ENCODE data around the gene CENPX. TPM values are rescaled to one million over a fixed set of nuclear protein-coding genes. Genes with fewer than 3 reads are reported as not detected.
A peak's percentile ranks its signal among the peaks of the same experiment; 100 is the strongest.

CENPX gene
- total and polyA plus RNA-seq, 5 experiments from 2014 or later, result 33.6 to 63.0 (median 42.7) TPM

DNA sequence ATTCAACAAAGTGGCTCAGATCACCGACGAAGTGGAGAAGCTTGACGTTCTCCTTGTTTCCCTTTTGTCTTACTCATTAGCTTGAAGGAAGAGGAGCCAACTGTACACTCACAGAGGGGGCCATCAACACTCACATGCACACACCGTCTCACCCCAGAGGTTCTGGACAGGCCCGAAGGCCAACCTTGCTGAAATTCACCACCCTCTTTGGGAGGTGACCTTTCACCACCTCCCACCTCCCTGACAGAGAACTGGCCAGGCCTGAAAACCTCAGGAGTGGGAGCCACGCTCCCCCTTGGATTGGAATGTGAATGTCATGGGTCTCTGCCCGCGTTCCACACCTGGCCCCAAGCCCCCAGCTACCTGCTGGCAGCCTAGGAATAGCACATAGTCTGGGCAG, 12.8 kb upstream of the CENPX start:
- POLR2A ChIA-PET, result interaction anchor here (0.6 to 1.5 kb wide), 4 partner anchors 15 to 135 kb away, joined by 3 to 4 read pairs (median 4); partner anchors contain the start of genes GPS1 and RFNG
- Mint-ChIP-seq H3K36me3 (peaks cover 0 to 4% (median 3%) of the 10 kb centered on the region in 3 donors), H3K27ac (peak overlapping the region in 8 of 10 donors; percentile 33 to 78 (median 60)), H3K9me3 (no peaks in the 10 kb centered on the region), H3K4me1 (peaks cover 16 to 34% (median 29%) of the 10 kb centered on the region in 4 donors), H3K4me3 (peak overlapping the region; percentile 33 to 94 (median 67)), H3K27me3 (no peaks in the 10 kb centered on the region)
- ATAC-seq (no peak), DNase-seq (no peak)

DNA sequence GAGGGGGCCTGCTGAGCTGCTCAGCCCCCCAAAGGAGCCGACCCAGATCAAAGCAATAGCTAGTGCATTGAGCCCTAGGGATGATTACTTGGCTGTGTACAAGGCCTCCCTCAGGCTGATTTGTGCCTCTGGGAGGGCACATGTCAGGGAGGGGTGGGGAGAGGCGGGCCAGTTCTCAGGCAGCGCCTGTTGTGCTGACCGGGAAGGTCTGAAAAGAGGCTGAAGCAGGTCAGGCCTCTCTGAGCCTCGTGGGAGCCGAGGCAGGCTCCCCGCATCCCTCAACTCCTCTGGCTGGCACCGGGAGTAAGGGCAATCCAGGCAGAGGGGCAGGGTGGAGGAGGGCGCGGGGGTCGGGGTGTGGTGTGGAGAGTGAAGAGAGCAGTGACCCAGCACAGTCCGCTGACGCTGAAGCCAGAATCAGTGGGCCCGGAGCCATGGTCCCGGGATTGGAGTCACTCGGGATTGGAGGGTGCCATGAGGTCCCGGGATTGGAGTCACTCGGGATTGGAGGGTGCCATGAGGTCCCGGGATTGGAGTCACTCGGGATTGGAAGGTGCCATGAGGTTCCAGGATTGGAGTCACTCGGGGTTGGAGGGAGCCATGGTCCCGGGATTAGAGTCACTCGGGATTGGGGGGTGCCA, 11.8 kb upstream of the CENPX start:
- POLR2A ChIA-PET, result interaction anchor here (1.1 to 1.2 kb wide), 2 partner anchors 16 to 17 kb away, joined by 3 to 4 read pairs; partner anchors contain the start of genes GPS1 and RFNG
- ATAC-seq (no peak), DNase-seq (no peak)
- Mint-ChIP-seq H3K36me3 (peaks cover 0 to 4% (median 3%) of the 10 kb centered on the region in 3 donors), H3K27ac (no peak overlapping the region), H3K9me3 (no peaks in the 10 kb centered on the region), H3K4me3 (peak overlapping the region in 6 of 10 donors; percentile 10 to 82 (median 54)), H3K4me1 (peaks cover 16 to 41% (median 34%) of the 10 kb centered on the region in 4 donors), H3K27me3 (no peaks in the 10 kb centered on the region)

DNA sequence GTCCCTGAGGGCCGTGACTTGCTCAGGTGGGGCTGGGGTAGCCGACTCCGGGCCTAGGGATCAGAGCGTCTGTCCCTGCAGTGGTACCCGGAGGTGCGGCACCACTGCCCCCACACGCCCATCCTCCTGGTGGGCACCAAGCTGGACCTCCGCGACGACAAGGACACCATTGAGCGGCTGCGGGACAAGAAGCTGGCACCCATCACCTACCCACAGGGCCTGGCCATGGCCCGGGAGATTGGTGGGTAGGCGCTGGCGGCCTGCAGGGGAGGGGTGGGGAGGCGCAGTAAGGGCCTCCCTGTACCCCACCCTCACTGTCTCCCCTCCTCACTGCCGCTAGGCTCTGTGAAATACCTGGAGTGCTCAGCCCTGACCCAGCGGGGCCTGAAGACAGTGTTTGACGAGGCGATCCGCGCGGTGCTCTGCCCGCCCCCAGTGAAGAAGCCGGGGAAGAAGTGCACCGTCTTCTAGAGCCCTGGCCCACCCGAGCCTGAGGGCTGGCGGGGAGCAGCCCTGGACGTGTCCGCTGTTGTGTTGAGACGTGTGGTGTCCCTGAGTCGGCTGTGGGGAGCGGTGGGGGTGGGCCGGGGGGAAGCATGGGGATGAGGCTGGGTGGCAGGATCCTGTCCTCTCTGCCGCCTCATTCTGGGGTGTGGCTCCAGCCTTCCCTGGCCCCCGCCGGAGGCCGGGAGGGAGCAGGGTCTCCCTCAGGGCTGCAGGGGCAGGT, 10.8 kb upstream of the CENPX start:
- no peak for ATAC-seq
- POLR2A ChIA-PET, result interaction anchor here (1.5 kb wide), 1 partner anchor 66 kb away, joined by 4 read pairs; no protein-coding TSS in a partner anchor
- H3K27ac Mint-ChIP-seq, result no peak overlapping the region
- H3K27me3 Mint-ChIP-seq, result no peaks in the 10 kb centered on the region
- no peak for DNase-seq
- no peaks in the 10 kb centered on the region for H3K9me3 Mint-ChIP-seq
- H3K4me3 Mint-ChIP-seq, result peak overlapping the region in 3 of 10 donors; percentile 65 to 67 (median 65)
- peaks cover 0 to 4% (median 3%) of the 10 kb centered on the region in 3 donors for H3K36me3 Mint-ChIP-seq
- H3K4me1 Mint-ChIP-seq, result peaks cover 12 to 36% (median 31%) of the 10 kb centered on the region in 4 donors

DNA sequence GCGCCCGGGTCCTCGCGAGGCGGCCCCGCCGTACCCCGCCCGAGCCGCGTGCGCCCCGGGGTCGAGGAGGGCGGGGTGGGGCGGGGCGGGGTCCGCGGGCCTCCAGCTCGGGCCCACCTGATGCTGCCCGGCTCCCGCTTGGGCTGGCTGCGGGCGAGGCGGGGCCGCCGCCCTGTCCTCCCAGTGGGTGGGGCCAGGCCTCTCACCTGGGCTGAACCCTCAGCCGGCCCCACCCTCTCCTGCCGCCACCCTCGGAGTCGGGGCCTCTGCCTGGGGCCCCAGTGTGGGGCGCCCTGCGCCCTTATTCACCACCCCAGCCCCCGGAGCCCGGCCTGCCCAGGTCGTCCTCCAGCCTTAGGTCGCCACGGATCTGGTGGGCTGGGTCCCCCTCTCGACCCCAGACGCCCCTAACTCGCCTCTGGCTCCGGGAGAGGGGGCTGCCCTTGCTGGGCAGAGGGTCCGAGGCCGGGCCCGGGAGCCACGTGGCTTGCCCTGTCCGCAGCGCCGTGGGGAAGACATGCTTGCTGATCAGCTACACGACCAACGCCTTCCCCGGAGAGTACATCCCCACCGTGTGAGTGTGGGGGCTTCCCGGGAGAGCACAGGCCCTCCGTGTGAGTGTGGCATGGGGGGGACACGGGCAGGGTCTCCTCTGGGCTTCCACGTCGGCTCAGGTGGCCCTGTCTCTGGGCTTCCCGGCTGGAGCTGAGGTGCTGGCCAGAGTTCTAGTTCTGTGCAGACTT, 9.4 kb upstream of the CENPX start:
- Mint-ChIP-seq H3K36me3 (peaks cover 0 to 4% (median 3%) of the 10 kb centered on the region in 3 donors), H3K9me3 (no peaks in the 10 kb centered on the region), H3K27me3 (no peaks in the 10 kb centered on the region), H3K27ac (no peak overlapping the region), H3K4me3 (peak overlapping the region in 8 of 10 donors; percentile 36 to 74 (median 56)), H3K4me1 (peaks cover 7 to 26% (median 24%) of the 10 kb centered on the region in 4 donors)
- POLR2A ChIA-PET, result interaction anchor here (1.5 kb wide), 1 partner anchor 65 kb away, joined by 4 read pairs; no protein-coding TSS in a partner anchor
- peak in 2 of 10 donors; percentile 30 to 37 for DNase-seq
- ATAC-seq, result peak; percentile 15 to 41

DNA sequence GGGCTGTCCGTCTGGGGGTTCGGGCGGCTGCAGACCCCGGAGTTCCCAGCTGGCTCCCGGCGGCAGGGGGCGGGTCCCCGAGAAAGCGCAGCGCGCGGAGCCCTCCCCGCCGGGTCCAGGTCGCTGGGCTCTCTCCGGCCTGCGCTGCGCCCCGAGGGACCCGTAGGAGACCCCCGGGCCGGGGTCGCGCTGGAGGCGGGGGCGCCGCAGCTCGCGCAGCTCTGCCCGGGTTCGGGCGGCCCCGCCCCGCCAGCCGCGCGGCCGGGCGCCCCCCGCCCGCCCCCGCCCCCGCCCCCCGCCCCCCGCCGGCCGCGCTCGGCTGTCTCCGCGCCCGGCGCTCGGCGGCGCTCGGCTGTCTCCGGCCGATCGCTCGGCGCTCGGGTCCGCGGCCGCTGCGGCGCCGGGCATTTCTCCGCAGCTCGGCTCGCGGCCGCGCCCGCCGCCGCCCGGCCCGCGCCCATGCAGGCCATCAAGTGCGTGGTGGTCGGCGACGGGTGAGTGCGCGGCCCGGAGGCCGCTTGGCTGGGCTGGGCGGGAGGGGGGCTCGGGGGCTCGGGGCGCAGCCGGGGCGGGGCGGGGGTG, 8.7 kb upstream of the CENPX start, which contains the start of gene RAC3:
TSS of gene RAC3 (plus strand) at position 376 of the 582 bp plus-strand sequence. CDS start at position 460, 84 bp downstream.
- Mint-ChIP-seq H3K4me3 (peak within 1 kb of the TSS; percentile 74 to 94 (median 84)), H3K27me3 (no peaks in the 10 kb centered on the region), H3K27ac (peak within 1 kb of the TSS in 3 of 10 donors; percentile 28 to 77 (median 49)), H3K4me1 (peaks cover 7 to 26% (median 23%) of the 10 kb centered on the region in 4 donors), H3K36me3 (peaks cover 0 to 4% (median 3%) of the 10 kb centered on the region in 3 donors), H3K9me3 (no peaks in the 10 kb centered on the region)
- ATAC-seq (peak; percentile 7 to 26), DNase-seq (no peak)
- POLR2A ChIA-PET, result interaction anchor here (1.4 to 2.0 kb wide), 4 partner anchors 66 to 121 kb away, joined by 7 to 9 read pairs (median 7); partner anchors contain the start of gene FASN

DNA sequence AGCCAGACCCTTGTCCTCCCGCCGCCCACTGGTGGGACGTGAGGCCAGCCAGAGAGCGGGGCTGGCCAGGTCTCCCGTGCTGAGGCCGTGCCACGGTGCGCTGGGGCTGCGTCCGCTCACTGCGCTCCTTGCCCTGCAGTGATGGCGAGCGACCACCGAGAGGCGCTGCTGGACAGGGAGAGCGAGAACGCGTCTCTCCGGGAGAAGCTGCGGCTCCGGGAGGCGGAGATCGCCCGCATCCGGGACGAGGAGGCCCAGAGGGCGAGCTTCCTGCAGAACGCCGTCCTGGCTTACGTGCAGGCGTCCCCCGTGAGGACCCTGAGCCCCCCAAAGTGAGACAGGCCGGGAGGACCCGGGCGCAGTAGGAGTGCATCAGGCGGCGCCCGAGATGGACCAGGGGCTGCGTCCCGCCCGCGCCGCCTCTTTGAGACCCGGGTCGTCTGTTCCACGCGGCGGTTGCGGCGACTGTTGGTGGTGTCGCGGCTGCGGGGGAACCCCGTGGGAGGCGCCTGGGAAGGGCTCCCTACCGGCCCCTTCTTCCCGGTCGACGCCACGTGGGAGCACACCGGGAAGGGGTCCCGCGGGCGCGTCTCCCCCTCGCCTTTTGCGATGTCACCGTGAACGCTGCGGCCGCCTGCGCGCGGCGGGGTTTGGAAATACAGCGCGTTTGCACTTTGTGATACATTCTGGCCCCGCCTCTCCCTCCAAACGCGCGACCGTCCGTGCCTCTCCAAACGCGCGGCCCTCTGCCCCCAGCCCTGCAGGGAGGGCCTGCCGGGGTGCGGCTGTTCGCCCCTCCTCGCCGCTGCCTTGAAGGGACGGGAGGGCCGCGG, 8.0 kb upstream of the CENPX start:
- ATAC-seq, result peak; percentile 80 to 85
- POLR2A ChIA-PET, result interaction anchor here (0.5 to 2.0 kb wide), 16 partner anchors 12 to 580 kb away, joined by 3 to 9 read pairs (median 3); partner anchors contain the start of genes CD7, DUS1L and FASN
- H3K36me3 Mint-ChIP-seq, result peaks cover 0 to 4% (median 3%) of the 10 kb centered on the region in 3 donors
- peak overlapping the region; percentile 74 to 94 (median 84) for H3K4me3 Mint-ChIP-seq
- H3K27ac Mint-ChIP-seq, result peak overlapping the region in 3 of 10 donors; percentile 28 to 77 (median 49)
- peaks cover 10 to 19% (median 17%) of the 10 kb centered on the region in 4 donors for H3K4me1 Mint-ChIP-seq
- no peaks in the 10 kb centered on the region for H3K27me3 Mint-ChIP-seq
- peak; percentile 65 to 87 (median 80) for DNase-seq
- no peaks in the 10 kb centered on the region for H3K9me3 Mint-ChIP-seq

DNA sequence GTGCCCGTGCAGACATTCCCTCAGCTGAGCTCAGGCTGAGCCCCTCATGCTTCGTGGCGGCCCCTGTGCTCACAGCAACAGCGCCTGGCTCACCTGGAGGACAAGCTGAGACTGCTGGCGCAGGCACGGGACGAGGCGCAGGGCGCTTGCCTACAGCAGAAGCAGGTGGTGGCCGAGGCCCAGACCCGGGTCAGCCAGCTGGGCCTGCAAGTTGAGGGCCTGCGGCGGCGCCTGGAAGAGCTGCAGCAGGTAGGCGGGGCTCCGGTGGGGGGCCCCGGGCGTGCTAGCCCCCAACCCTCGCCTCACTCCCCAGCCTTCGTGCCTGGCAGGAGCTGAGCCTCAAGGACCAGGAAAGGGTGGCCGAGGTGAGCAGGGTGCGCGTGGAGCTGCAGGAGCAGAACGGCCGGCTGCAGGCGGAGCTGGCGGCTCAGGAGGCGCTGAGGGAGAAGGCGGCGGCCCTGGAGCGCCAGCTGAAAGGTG, 7.4 kb upstream of the CENPX start:
- H3K27ac Mint-ChIP-seq, result no peak overlapping the region
- POLR2A ChIA-PET, result interaction anchor here (0.5 to 2.0 kb wide), 15 partner anchors 13 to 581 kb away, joined by 3 to 9 read pairs (median 3); partner anchors contain the start of genes CD7, DUS1L and FASN
- peak in 1 of 10 donors; percentile 33 for DNase-seq
- H3K27me3 Mint-ChIP-seq, result no peaks in the 10 kb centered on the region
- H3K9me3 Mint-ChIP-seq, result no peaks in the 10 kb centered on the region
- peak in 1 of 2 donors; percentile 2 for ATAC-seq
- H3K4me1 Mint-ChIP-seq, result peaks cover 10 to 13% (median 11%) of the 10 kb centered on the region in 4 donors
- H3K36me3 Mint-ChIP-seq, result peaks cover 0 to under 1% (median 0%) of the 10 kb centered on the region in 3 donors
- peak overlapping the region in 3 of 10 donors; percentile 47 to 88 (median 59) for H3K4me3 Mint-ChIP-seq

DNA sequence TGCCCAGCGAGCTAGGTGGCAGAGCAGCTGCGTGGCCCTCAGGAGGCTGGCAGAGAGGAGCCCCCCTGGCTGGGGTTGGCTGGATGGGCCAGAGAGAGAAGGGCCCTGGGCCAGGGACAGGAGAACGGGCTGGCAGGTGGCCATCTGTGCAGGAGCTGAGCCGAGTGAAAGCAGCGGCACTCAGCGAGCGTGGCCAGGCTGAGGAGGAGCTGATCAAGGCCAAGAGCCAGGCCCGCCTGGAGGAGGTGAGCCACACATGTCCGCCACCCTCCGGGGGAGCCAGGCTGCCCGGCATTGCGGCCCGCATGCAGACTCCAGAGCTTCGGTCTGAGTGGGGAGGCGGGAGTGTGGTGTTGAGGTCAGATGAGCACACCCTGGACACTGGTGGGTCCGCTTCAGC, 6.7 kb upstream of the CENPX start:
- POLR2A ChIA-PET, result interaction anchor here (1.2 kb wide), 1 partner anchor 125 kb away, joined by 3 read pairs; no protein-coding TSS in a partner anchor
- no peaks in the 10 kb centered on the region for H3K9me3 Mint-ChIP-seq
- H3K4me3 Mint-ChIP-seq, result peak overlapping the region in 9 of 10 donors; percentile 10 to 77 (median 59)
- ATAC-seq (no peak), DNase-seq (no peak)
- H3K27ac Mint-ChIP-seq, result peak overlapping the region in 1 of 10 donors; percentile 36
- peaks cover 9 to 13% (median 10%) of the 10 kb centered on the region in 4 donors for H3K4me1 Mint-ChIP-seq
- no peaks in the 10 kb centered on the region for H3K36me3 Mint-ChIP-seq
- no peaks in the 10 kb centered on the region for H3K27me3 Mint-ChIP-seq

DNA sequence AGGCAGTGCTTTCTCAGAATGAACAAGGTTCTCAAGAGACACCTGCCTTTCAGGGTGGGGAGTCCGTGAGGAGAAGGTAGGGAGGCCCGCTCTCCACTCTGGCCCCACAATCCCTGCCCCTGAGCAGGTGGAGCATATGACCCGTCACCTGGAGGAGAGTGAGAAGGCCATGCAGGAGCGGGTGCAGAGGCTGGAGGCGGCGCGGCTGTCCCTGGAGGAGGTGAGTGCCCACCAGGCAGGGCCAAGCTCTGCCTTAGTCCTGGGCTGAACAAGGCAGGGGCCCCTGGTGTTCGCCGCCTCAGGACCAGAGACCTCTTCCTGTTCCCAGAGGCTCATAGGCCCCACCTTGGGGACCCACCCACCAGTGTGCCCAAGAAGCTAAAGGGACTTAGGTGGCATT, 6.3 kb upstream of the CENPX start:
- H3K4me1 Mint-ChIP-seq, result peaks cover 9 to 15% (median 11%) of the 10 kb centered on the region in 4 donors
- ATAC-seq (no peak), DNase-seq (no peak)
- no peaks in the 10 kb centered on the region for H3K27me3 Mint-ChIP-seq
- H3K9me3 Mint-ChIP-seq, result no peaks in the 10 kb centered on the region
- no peaks in the 10 kb centered on the region for H3K36me3 Mint-ChIP-seq
- H3K4me3 Mint-ChIP-seq, result peak overlapping the region in 3 of 10 donors; percentile 10 to 77 (median 59)
- POLR2A ChIA-PET, result interaction anchor here (1.3 kb wide), 1 partner anchor 61 kb away, joined by 4 read pairs; no protein-coding TSS in a partner anchor
- H3K27ac Mint-ChIP-seq, result no peak overlapping the region

DNA sequence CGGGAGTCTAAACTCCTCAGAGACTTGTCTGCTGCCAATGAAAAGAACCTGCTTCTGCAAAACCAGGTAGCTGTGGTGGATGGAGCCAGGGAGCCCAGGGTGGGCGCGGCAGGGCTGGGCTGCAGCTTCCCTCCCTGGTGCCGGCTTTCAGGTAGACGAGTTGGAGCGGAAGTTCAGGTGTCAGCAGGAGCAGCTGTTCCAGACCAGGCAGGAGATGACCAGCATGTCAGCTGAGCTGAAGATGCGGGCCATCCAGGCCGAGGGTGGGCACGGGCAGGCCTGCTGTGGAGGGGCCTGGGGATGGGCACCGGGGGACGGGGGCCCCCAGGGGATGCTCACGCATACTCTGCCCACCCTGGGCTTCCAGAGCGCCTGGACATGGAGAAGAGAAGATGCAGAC, 5.6 kb upstream of the CENPX start:
- Mint-ChIP-seq H3K4me3 (peak overlapping the region in 1 of 10 donors; percentile 6), H3K27ac (no peak overlapping the region), H3K27me3 (no peaks in the 10 kb centered on the region), H3K4me1 (peaks cover 10 to 20% (median 15%) of the 10 kb centered on the region in 4 donors), H3K9me3 (no peaks in the 10 kb centered on the region), H3K36me3 (no peaks in the 10 kb centered on the region)
- POLR2A ChIA-PET, result interaction anchor here (0.7 to 1.3 kb wide), 2 partner anchors 60 to 127 kb away, joined by 3 to 4 read pairs; no protein-coding TSS in a partner anchor
- DNase-seq, result no peak
- no peak for ATAC-seq

Measured in naive thymus-derived CD8-positive, alpha-beta T cell (primary cell).